HepG2 (cell line): Measurements from ENCODE around the gene DDAH1. TPM values are rescaled to one million over a fixed set of nuclear protein-coding genes. Genes with fewer than 3 reads are reported as not detected.

Experiments used
- ARNT ChIP-seq: fragments of 450-650 bp; IDR thresholded peaks from 2 replicates; pipeline ENCODE4 v1.6.1; 2017
- ATF2 ChIP-seq: sonication (generic); formaldehyde crosslinking; IDR thresholded peaks from 2 replicates; pipeline ENCODE4 v1.4.0; 2020; ENCODE audit warnings: missing genetic modification reagents
- BHLHE40 ChIP-seq: IDR thresholded peaks from 2 replicates; pipeline ENCODE4 v1.6.1; 2011; ENCODE audit warnings: low read length, improper control_type of control experiment
- CHD2 ChIP-seq: IDR thresholded peaks from 2 replicates; pipeline ENCODE4 v1.6.1; 2011; ENCODE audit warnings: low read depth, low read length, improper control_type of control experiment
- FOXM1 ChIP-seq: sonication (generic); formaldehyde crosslinking; IDR thresholded peaks from 2 replicates; pipeline ENCODE4 v1.5.0; 2020; ENCODE audit warnings: missing genetic modification reagents
- FOXP1 ChIP-seq, 2 experiments: fragments of 450-650 bp in 1 of 2; IDR thresholded peaks; 2 replicates each; pipeline ENCODE4 v1.6.1; 2017 to 2018; ENCODE audit warnings: antibody characterized with exemption in 1 of 2
- GATAD1 ChIP-seq: IDR thresholded peaks from 2 replicates; pipeline ENCODE4 v1.6.1; 2016; ENCODE audit warnings: missing genetic modification reagents, missing compliant biosample characterization
- GLMP ChIP-seq: sonication (generic); formaldehyde crosslinking; IDR thresholded peaks from 2 replicates; pipeline ENCODE4 v1.9.0; 2021; ENCODE audit warnings: missing genetic modification reagents, mild to moderate bottlenecking, borderline replicate concordance
- HOXA3 ChIP-seq: sonication (generic); formaldehyde crosslinking; IDR thresholded peaks from 2 replicates; pipeline ENCODE4 v1.5.0; 2020; ENCODE audit warnings: missing genetic modification reagents
- MEIS2 ChIP-seq: sonication (generic); formaldehyde crosslinking; IDR thresholded peaks from 2 replicates; pipeline ENCODE4 v1.9.0; 2021; ENCODE audit warnings: mild to moderate bottlenecking, missing genetic modification reagents
- PBX2 ChIP-seq: IDR thresholded peaks from 2 replicates; pipeline ENCODE4 v1.6.1; 2016; ENCODE audit warnings: control low read depth
- PTBP1 ChIP-seq: fragments of 200-400 bp; formaldehyde crosslinking; IDR thresholded peaks from 2 replicates; pipeline ENCODE4 v1.6.1; 2018; ENCODE audit warnings: low read length, low read depth; ENCODE audit not compliant: poor library complexity, severe bottlenecking
- TOE1 ChIP-seq: sonication (generic); formaldehyde crosslinking; IDR thresholded peaks from 2 replicates; pipeline ENCODE4 v1.4.0; 2020; ENCODE audit warnings: mild to moderate bottlenecking, missing genetic modification reagents
- YEATS4 ChIP-seq: sonication (generic); formaldehyde crosslinking; IDR thresholded peaks from 2 replicates; pipeline ENCODE4 v1.4.0; 2020; ENCODE audit warnings: missing genetic modification reagents, borderline replicate concordance
- ZMYM3 ChIP-seq: sonication (generic); formaldehyde crosslinking; IDR thresholded peaks from 2 replicates; pipeline ENCODE4 v1.5.1; 2020; ENCODE audit warnings: mild to moderate bottlenecking, missing genetic modification reagents
- ZNF136 ChIP-seq: sonication (generic); formaldehyde crosslinking; IDR thresholded peaks from 2 replicates; pipeline ENCODE4 v1.8.1; 2022; ENCODE audit warnings: low read depth, mild to moderate bottlenecking, moderate library complexity, missing genetic modification reagents
- ZNF773 ChIP-seq: sonication (generic); formaldehyde crosslinking; IDR thresholded peaks from 2 replicates; pipeline ENCODE4 v1.4.0; 2020; ENCODE audit warnings: missing genetic modification reagents, borderline replicate concordance
- ZNF777 ChIP-seq: sonication (generic); formaldehyde crosslinking; IDR thresholded peaks from 2 replicates; pipeline ENCODE4 v1.4.0; 2020; ENCODE audit warnings: missing genetic modification reagents
- ZNF792 ChIP-seq: IDR thresholded peaks from 2 replicates; pipeline ENCODE4 v1.6.1; 2016
- polyA plus RNA-seq, 8 experiments: library from polyadenylated mRNA; depleted of rRNA in 3 of 8; stranded (reverse) in 7 of 8; unstranded in 1 of 8; fragments of >200 nt; fragmentation: Illumina TruSeq in 4 of 8; extraction: Trizol in 4 of 8; gene quantifications; 2 replicates each; pipeline versions ENCODE4 v1.2.1 to v1.2.3, GENCODE V29; 2011 to 2016; ENCODE audit warnings: low read depth in 4 of 8, missing spikeins in 1 of 8, mixed read lengths in 1 of 8; ENCODE audit not compliant: insufficient read depth in 1 of 8
- total RNA-seq, 5 experiments: library from RNA; depleted of rRNA; stranded (reverse); fragments of >200 nt; fragmentation: Illumina TruSeq; extraction: Trizol; gene quantifications; 2 replicates each; pipeline ENCODE4 v1.2.3, GENCODE V29; 2016; ENCODE audit warnings: low read depth in 1 of 5
- TF ChIP-seq, protein P1 (sequence below): sonication (generic); formaldehyde crosslinking; IDR thresholded peaks from 2 replicates; pipeline ENCODE4 v1.4.0; 2020; ENCODE audit warnings: mild to moderate bottlenecking, missing genetic modification reagents

DDAH1 gene
- total and polyA plus RNA-seq, 2 of the 13 experiments (the other 11 are each of a cell fraction or from before 2014, with no cell fraction given): 39.7 to 64.4 TPM

DNA sequence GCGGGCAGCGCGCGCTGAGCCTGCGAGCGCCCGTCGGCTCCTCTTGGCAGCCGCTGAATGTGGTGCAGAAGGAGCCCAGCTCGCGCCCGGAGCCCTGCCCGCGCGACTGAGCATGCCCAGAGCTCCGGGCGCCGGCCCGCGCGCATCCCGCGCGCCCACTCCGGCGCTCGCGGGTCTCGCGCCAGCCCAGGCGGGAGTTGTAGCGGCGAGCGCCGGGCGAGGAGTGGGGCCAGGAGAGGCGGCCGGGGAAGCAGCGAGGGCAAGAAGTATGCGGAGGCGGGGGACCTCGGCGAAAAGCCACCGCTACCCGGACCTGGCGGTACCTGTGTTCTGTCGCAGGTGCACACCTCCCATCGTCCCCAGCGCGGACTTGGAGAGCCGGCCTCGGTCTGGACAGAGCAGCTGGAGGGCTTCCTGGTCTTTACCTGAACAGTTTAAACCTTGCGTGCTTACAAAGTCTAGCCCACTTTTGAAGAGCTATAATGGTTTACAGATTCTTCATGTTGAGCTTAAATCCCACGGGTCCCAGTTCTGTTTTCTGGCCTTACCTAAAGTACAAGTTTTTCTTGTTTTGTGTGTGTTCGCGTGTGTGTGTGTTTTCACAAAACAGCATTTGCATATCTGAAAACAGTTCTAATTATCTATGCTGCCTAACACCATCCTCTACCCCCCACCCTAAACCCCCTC lies at the start of gene DDAH1 (continued):
- TF ChIP-seq, protein P1, sequence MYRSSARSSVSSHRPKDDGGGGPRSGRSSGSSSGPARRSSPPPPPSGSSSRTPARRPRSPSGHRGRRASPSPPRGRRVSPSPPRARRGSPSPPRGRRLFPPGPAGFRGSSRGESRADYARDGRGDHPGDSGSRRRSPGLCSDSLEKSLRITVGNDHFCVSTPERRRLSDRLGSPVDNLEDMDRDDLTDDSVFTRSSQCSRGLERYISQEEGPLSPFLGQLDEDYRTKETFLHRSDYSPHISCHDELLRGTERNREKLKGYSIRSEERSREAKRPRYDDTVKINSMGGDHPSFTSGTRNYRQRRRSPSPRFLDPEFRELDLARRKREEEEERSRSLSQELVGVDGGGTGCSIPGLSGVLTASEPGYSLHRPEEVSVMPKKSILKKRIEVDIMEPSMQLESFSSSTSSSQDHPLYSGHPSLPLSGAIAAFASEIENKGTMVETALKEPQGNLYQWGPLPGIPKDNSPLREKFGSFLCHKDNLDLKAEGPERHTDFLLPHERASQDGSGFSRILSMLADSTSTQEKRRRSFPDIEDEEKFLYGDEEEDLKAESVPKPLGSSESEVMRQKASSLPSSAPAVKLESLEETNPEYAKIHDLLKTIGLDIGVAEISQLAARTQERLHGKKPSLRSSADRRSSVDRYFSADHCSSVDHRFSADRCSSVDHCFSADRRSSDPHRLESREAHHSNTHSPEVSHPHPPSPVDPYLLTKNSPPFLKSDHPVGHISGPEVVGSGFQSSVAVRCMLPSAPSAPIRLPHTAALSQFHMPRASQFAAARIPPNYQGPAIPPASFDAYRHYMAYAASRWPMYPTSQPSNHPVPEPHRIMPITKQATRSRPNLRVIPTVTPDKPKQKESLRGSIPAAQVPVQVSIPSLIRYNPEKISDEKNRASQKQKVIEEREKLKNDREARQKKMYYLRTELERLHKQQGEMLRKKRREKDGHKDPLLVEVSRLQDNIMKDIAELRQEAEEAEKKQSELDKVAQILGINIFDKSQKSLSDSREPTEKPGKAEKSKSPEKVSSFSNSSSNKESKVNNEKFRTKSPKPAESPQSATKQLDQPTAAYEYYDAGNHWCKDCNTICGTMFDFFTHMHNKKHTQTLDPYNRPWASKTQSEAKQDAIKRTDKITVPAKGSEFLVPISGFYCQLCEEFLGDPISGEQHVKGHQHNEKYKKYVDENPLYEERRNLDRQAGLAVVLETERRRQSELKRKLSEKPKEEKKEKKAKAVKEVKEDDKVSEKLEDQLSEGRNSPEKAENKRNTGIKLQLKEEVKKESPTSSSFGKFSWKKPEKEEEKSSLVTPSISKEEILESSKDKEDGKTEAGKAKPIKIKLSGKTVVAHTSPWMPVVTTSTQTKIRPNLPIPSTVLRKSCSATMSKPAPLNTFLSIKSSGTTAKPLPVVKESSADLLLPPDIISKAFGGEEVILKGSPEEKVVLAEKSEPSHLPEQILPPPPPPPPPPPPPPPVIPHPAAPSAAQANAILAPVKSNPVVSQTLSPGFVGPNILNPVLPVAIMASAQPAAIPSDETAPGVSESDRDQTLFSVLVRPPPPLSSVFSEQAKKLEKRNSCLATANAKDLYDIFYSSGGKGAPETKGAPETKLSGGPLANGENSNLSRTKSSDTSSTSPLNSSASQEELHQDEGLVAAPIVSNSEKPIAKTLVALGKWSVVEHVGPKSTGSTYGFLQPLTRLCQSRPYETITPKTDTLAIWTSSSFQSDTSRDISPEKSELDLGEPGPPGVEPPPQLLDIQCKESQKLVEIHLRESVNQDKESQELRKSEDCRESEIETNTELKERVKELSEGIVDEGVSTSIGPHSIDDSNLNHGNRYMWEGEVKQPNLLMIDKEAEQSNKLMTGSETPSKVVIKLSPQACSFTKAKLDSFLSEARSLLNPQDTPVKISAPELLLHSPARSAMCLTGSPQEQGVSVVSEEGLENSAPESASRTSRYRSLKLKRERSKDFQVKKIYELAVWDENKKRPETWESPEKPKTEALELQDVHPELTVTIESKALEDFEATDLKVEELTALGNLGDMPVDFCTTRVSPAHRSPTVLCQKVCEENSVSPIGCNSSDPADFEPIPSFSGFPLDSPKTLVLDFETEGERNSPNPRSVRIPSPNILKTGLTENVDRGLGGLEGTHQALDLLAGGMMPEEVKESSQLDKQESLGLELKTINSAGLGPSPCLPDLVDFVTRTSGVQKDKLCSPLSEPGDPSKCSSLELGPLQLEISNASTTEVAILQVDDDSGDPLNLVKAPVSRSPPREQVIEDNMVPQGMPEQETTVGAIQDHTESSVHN (CRISPR knock-in tag): no peak
- TF ChIP-seq ZNF136 (no peak), GLMP (CRISPR knock-in tag) (no peak), TOE1 (CRISPR knock-in tag) (no peak), PBX2 (CRISPR knock-in tag) (no peak), MEIS2 (CRISPR knock-in tag) (no peak; the same call in 1 of the 2 replicates), ARNT (no peak), HOXA3 (CRISPR knock-in tag) (no peak), GATAD1 (CRISPR knock-in tag) (no peak), ATF2 (CRISPR knock-in tag) (no peak), BHLHE40 (no peak), CHD2 (peak; percentile 91), ZMYM3 (no peak), PTBP1 (no peak), ZNF792 (CRISPR knock-in tag) (no peak), FOXP1 (IDR thresholded peaks at IDR 0.05) (no peak), FOXP1 (CRISPR knock-in tag; IDR thresholded peaks at IDR 0.05) (no peak), YEATS4 (CRISPR knock-in tag) (peak; percentile 42), ZNF777 (CRISPR knock-in tag) (no peak), FOXM1 (CRISPR knock-in tag) (no peak), ZNF773 (CRISPR knock-in tag) (no peak)
